AG20443 (cell line): ENCODE results near the gene PTPN1.
"Not testable (repeated sequence)": the region's sequence is repeated elsewhere in the genome, so short reads cannot be mapped to it uniquely, and the experiment has no call there.

Experiments used
- DNase-seq: peaks from one replicate; pipeline ENCODE4 v3.0.0; 2012; ENCODE audit warnings: low spot score, mixed read lengths

The PTPN1 gene

DNA sequence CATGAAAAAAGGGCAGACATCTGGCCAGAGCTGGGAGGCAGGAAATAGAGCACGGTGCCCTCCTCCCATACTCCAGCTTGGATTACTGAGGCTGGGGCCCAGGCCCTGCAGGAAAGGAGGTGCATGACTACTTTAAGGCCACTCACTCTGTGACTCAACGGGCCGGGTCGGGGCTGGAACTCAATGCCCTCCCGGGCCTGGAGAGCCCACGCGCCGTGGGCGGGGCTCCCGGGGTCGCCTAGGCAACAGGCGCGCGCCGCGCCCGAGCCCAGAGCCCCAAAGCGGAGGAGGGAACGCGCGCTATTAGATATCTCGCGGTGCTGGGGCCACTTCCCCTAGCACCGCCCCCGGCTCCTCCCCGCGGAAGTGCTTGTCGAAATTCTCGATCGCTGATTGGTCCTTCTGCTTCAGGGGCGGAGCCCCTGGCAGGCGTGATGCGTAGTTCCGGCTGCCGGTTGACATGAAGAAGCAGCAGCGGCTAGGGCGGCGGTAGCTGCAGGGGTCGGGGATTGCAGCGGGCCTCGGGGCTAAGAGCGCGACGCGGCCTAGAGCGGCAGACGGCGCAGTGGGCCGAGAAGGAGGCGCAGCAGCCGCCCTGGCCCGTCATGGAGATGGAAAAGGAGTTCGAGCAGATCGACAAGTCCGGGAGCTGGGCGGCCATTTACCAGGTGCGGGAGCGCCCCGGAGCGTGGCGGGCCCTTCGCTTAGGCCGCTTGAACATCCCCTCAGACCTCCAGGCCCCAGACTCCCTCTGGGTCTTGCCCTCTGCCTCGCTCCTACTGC, at the start of gene PTPN1:
PTPN1 (plus strand) TSS at position 461 of the 783 bp plus-strand sequence; CDS start at position 606, 145 bp downstream.
- peak; percentile 98 for DNase-seq

DNA sequence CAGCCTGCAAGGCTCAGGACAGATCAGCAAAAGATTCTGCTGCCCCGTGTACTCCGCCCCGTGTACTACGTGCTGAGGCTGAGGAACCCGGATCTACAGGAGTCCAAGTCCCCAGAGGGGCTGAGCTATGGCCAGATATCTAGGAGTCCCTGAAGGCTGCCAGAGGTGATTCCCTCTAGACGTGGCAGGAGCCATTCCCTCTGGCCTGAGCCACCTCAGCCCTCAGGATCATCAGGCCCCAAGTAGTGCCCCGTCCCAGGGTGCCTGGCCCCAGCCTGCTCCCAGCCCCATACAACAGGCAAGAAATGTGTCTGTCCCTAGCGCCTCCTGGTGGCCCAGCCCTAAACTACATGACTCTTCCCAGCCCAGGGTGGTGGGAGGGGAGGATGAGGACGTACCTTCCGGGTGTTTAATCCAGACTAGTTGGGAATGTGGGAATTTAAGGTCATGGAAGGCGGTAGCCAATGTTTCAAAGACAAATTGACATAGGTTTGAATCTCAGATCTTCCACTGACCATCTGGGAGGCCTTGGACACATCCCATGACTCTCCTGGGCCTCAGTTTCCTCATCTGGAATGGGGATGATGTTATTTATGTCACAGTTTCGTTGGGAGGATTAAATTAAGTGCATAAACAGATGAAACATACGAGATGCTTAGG, 49.4 kb upstream of the PTPN1 start:
- DNase-seq = peak; percentile 90

DNA sequence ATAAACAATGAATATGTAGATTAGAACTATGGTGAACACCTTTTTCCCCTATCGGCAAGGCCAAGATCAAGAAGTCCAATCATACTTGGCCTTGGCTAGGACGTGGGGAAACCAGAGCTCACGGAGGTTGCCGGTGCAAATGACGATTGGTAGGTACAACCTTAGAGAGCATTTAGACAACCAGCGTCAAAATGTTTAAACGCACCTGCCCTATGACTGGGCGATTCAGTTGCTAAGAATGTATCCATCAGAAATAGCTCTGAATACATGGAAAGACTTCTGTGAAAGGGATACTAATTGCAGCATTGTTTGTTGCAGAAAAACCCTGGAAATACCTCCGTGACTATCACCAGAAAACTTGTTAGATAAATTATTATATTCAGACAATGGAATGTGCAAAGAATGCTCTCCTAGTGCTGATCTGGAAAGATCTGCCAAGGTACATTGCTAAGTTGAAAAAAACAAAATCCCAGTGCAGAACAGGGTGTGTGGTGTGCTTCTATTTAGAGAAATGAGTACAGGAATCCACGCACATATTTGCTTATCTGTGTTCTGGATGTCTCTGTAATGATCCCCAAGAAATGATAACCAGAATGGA, 48.0 kb upstream of the PTPN1 start:
- DNase-seq = no peak

DNA sequence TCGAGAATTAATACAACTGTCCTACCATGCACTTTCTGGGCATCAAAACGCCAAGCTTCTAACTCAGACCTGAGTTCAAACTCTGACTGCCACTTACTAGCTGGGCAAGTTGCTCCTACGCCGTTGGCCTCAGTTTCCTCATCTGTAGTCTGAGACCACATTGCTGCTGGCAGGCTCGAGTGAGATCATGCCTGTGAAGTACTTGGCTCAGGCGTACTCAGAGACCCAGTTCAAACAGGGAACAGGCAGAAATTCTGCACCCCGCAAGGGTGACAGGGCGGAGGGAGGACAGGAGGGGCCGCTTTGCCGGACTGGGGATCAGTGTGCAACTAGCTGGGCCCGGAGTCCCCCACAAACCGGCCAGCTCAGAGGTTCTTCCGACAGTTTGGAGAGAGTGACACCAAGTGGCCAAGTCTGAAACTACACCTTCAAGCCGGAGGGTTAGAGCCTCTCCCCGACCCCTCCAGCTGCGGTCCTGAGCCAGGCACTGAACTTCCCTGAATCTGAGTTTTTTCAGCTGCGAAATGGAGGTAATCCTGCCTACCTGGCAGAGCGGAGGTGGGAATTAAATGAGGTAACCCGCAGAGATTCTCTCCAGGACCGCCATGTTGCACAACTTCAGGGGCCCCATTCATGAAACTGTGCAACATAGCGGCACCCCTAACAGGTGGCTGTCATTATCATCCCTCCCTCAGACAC, 46.0 kb upstream of the PTPN1 start:
- peak; percentile 74 for DNase-seq

DNA sequence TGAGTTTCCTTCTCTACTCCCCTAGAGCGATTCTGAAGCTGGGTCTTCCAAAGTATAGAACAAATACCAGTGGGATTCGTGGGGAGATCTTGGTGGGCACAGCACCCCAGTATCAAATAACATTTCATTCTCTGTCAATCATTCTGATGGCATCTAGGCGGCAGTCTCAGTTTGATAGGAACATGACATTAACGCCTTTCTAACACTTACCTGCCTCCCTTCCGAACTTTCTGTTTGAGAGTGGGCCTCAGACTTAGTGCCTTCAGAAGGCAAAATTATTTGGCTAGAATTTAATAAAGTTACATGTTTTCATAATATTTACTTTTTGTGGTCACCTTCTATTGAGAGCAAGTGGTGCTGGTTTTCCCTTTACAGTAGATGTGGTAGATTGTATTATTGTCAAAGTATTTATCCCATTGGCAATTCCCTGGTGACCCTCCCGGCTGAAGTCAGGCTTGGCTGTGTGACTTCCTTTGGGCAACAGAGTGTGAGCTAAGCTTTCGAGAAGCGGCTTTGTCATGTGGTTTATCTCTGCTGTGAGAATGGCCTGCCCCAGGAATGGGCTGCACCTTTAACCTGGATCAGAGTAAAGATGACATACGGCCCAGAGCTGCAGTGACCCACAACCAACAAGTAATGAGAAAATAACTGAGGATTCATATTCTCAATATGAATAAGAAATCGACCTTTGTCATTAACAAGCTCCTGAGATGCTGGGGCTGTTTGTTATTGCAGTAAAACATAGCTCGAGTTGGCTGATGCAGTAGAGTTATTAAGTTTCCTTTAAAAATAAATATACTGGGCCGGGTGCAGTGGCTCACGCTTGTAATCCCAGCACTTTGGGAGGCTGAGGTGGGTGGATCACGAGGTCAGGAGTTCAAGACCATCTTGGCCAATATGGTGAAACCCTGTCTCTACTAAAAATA, 45.2 kb upstream of the PTPN1 start:
- no peak for DNase-seq

DNA sequence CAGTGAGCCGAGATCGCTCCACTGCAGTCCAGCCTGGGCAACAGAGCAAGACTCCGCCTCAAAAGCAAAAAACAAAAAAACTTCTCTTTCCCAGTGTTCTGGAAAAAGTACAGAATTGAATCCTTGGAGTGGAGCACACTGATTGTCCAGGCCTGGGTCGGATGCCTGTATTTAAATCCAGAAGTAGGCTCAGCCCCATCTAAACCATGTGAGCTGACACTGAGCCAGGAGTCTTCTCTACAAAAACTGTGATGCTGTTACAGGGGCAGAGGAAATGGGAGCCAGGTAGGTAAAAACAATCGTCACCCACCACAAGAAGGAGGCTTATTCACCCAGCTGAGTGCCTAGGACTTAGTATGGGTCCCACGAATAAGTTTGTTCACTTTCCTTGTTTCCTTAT, 43.0 kb upstream of the PTPN1 start:
- DNase-seq = no peak

DNA sequence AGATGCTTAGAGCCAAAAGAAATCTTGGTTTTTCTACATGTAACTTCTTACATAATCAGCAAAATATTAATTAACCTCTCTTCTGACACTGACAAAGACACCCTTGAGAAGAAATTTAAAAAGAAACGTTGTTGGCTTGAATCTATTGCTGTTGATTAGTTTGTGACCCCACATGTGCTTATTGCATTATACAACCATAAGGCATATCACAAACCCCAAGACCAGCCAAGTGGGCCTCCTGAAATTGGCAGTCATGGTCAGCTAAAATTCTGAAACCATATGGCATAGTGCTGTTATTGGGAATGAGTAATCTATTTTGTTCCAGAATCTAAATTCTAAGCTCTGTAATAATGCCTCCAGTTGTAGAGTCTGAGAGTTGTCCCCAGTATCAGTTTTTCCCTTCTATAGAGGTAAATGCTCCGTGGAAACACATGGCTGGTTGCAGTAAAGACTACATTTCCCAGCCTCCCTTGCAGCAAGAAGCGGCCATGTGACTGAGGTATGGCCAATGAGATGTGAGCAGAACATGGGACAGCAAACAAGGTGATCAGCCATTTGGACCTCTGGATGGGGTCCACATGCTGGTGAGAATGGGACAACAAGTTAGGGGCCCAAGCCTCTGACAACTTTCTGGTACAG, 42.3 kb upstream of the PTPN1 start:
- peak; percentile 60 for DNase-seq

DNA sequence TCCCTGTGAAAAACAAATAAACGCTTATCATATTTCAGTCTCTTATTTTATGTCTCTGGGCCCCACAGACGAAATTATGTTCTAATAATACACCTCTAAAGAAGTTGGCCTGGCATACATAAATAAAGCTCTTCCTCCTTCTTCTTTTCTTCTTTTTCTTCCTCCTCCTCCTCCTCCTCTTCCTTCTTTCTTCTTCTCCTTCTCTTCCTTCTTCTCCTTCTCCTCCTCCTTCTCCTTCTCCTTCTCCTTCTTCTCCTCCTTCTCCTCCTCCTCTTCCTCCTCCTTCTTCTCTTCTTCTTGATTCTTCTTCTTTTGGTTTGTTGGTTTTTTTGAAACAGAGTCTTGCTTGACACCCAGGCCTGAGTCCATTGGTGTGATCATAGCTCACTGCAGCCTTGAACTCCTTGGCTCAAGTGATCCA, 41.8 kb upstream of the PTPN1 start:
- no peak for DNase-seq

DNA sequence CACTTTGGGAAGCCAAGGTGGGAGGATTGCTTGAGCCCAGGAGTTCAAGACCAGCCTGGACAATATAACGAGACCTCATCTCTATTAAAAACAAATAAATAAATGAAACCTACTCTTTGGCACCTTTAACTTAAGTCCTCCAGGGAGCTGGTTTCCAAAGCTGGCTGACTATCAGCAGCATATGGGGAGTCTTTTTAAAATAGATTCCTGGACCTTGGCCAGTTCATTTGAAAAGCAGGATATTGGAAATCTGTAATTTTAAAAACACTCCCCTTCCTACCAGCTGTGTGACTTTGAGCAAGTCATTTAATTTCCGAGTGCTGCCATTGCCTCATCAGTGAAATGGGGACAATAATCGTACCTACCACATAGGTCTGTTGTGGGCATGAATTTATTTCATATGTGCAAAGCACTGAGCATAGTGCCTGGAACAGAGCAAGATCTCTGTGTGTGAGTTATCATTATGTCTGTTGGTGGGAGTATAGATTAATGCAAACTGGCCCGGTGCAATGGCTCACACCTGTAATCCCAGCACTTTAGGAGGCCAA, 40.9 kb upstream of the PTPN1 start:
- DNase-seq = no peak

DNA sequence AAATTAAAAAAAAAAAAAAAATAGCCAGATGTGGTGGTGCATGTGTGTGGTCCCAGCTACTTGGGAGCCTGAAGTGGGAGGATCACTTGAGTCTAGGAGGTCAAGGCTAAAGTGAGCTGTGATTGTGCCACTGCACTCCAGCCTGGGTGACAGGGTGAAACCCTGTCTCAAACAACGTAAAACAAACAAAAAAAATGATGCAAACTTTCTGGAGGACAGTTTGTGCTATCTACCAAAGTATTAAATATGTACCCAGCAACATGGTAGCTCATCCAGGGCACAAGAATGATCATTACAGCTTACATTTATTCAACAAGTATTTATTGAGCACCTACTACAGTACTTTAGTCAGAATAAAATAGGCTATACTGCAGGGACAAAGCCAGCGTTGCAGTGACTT, 40.4 kb upstream of the PTPN1 start:
- DNase-seq = no peak

DNA sequence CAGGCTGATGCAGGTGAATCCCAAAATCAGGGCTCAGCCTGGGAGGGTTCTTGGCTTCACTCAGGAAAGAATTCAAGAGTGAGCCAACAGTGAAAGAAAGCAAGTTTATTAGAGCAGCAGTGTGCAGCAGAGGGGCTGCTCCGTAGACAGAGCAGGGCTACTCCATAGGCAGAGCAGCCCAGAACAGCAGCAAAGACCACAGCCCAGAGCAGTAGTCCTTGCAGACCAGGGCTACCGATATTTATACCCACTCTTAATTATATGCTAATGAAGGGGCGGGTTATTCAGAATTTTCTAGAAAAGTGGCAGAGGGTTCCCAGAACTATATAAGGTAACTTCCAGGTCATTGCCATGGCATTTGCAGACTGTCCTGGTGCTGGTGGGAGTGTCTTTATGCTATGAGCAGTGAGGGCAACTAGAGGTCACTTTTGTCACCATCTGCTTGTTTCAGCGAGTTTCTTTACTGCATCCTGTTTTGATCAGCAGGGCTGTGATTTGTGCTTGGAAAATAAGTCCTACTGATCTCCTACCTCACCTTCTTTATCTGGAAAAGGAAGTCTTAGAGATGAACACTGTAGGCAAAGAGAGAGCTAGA, 39.8 kb upstream of the PTPN1 start:
- DNase-seq = no peak

DNA sequence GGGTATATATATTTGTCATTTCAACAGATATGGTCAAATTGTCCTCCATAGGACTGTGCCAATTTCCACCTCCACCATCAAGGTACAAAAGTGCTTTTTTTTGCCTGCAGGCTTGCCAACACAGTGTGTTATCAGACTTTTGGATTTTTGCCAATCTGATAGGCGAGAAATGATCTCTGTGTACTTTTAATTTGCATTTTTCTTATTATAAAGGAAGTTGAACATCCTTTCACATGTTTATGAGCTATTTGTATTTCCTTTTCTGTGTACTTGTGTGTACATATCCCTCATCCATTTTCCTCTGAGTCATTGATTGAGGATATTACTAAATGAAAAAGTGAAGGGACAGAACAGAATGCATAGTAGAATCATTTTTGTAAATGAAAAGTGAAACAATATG, 39.0 kb upstream of the PTPN1 start:
- DNase-seq = no peak

DNA sequence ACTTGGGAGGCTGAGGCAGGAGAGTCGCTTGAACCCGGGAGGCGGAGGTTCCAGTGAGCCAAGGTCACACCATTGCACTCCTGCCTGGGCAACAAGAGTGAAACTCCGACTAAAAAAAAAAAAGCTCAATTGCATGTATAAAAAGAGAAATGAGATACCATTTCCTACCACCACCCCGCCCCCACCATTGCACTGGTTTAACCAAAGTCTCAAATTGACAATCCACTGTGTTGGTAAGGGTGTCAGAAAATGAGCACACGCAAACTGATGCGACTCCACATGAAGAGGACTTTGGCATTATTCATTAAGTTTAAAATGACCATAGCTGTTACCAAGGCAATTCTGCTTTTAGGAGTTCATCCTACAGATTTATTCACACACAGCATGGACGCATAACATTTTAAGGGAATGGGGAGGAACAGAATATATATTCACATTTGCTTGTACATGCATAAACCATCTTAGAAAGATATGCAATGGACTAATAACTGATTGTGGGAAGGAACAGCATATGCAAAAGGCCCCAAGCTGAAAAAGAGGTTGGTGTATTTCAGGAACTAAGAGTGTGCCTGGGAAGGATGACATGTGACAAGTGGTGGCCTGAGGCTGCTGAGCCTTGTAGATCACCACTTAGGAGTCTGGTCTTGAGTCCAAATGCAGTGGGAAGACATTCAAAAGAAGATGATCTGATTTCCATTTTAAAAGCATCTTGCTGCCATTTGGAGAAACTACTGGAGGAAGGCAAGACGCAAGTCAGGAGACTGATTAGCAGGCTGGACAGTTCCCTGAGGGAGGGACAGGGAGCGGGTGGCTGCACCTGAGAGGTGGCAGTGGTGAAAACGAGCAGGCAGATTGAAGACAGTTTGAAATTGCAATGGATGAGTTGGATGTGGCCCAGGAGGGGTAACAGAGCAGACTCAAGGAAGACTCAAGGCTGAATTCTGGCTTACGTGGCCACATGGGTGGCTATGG, 37.2 kb upstream of the PTPN1 start:
- DNase-seq = no peak

DNA sequence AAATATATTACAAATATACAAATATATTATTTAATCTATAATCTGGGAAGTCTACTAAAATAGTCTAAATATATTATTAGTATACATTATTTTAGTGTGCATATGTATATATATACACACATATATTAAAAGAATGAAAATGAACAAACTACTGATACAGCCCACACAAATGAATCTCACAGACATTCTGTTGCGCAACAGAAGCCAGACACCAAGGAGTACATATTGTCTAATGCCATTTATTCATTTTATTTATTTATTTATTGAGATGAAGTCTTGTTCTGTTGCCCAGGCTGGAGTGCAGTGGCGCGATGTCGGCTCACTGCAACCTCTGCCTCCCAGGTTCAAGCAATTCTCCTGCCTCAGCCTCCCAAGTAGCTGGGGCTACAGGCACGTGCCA, 35.8 kb upstream of the PTPN1 start:
- DNase-seq = not testable (repeated sequence)

DNA sequence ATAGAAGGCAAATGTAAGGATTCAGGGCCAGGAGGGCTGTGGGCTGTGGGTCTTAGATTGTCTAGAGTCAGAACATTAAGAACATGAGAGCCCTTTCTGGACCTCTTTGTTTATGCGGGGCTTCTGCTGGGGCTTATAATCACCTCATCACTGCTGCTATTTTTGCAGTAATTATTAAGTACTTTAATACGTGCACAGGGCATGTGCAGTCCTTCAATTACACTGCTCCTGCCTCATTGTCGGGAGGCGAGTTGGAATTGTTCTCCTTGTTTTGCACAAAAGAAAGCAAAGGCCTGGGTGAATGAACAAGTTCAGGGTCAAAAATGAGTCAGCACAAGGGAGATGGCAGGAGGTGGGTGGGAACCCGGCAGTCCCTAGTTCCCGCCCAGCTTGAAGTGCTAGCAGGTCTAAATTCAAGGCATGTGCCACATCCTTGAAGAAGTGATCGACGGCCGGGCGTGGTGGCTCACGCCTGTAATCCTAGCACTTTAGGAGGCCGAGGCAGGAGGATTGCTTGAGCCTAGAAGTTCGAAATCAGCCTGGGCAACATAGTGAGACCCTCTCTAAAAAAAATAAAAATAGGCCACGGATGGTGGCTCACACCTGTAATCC, 34.4 kb upstream of the PTPN1 start:
- DNase-seq = peak; percentile 32

DNA sequence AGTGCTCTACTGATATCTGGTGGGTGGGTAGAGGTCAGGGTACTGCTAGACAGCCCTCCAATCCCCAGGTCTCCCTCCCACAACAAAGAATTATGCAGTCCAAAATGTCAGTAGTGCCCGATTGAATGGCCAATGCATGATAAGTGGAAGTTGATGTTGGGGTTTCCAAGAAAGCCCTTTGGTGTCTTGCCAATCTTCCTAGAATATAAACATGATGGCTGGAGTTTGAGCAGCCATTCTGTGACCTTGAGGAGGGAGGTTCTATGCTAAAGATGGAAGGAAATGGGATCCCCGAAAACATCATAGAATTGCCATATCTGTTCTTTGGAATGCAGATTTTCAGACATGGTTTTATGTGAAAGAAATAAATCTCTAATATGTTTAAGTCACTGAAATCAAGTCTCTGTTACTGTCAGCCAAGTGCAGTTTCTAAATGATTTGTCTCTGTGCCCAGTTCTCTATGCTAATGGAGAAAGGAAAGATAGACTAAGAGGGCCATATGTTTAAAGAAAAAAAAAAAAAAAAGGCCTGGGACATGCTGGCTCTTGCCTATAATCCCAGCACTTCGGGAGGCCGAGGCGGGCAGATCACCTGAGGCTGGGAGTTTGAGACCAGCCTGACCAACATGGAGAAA, 32.8 kb upstream of the PTPN1 start:
- no peak for DNase-seq

DNA sequence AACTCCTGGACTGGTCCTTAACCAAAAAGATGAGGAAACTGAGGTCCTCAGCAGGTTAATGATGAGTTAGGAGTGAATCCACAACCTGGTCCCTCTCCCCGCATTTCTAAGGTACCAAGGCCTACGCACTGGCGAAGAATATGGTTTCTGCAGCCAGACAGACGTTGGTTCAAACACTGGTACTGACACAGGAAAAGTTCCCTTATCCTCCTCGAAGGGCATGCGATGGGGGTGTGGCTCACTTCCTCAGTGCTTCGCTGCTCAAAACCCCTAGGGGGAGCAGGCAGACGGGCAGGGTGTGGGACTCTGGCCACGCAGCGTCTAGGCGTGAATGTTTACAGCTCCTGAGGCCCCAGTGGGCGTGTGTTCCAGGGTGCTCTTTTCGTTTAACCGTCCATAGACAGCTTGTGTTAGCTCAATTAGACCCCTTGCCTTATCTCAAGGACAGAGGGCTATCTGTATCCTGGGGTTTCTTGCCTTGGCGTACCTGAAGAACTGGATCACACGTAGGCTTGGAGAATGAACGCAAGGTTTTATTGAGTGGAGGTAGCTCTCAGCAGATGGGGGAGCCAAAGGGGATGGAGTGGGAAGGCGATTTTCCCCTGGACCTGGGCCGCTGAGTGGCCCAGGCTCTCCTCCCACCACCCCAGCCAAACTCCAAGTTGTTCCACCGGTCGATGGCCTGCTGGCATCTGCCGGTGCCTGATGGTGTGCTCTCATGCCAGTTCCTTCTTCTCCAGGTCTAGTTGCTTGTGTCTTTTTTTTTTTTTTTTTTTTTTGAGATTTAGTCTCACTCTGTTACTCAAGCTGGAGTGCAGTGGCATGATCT, 31.8 kb upstream of the PTPN1 start:
- peak; percentile 76 for DNase-seq
